NCI-H146 treated with DMSO at 0.1 percent for 48 hours (cell line): ENCODE results near the gene CDKN2AIPNL.
"Not testable (repeated sequence)": the region's sequence is repeated elsewhere in the genome, so short reads cannot be mapped to it uniquely, and the experiment has no call there.

Experiments
- DNase-seq: peaks from one replicate; lab custom pipeline; 2025; ENCODE audit not compliant: unreplicated experiment; lab: John Stamatoyannopoulos, UW

Gene CDKN2AIPNL

DNA sequence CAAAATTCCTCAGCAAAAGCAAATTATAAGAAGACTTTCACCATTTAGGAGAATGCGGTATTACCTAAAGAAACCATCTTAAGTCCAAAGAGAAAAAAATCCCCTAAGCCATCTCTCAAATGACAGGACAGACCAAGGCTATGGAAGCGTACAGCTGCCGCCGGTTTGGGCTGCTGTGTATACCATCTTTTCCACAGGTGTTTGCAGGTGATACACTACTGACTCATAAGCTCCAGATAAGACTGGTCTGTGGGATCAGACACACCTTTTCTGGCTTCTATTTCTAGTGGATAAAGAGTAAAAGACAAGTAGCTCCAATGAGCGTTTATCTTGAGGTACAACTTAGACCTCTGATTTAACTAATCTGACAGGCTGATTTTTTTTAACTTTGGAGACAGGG is 7.7 kb downstream of the CDKN2AIPNL start:
- DNase-seq, result no peak

DNA sequence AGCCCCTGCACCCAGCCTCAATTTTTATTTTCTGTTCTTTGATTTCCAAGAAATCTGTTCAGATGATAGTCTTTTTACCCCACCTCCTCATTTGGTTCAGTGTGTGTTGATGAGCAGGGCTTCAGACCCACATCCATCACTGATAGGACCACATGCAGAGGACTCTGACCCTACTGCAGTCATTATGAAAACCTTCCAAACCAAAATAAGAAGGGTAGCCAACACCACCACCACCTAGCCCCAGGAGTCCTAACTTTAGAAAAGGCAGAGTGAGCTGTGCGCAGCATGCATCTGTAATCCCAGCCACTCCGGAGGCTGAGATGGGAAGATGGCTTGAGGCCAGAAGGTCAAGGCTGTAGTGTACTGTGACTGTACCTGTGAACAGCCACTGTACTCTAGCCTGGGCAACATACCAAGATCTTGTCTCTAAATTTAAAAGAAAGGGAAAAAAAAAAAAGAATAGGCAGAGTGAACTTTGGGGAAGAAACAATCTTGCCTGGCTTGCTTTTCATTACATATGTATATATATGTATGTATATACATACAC is 13.0 kb downstream of the CDKN2AIPNL start:
- no peak for DNase-seq

DNA sequence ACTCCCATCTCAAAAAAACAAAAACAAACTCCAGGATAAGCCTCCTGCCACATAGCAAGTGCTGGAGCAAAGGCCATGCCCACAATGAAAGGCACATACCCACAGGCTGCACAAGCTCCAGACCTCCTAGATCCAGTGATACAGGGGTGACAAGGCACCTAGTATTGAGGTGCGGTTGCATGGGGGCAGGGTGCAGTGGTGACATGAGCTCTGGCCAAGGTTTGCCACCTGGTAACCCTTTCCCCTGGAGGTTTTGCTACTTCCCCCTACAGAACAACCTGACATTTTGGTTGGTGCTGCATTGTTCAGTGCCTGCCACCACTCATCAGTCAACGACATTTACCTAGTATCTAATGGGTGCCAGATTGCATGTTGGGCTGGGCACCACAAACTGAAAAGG is 14.5 kb downstream of the CDKN2AIPNL start:
- DNase-seq, result no peak

DNA sequence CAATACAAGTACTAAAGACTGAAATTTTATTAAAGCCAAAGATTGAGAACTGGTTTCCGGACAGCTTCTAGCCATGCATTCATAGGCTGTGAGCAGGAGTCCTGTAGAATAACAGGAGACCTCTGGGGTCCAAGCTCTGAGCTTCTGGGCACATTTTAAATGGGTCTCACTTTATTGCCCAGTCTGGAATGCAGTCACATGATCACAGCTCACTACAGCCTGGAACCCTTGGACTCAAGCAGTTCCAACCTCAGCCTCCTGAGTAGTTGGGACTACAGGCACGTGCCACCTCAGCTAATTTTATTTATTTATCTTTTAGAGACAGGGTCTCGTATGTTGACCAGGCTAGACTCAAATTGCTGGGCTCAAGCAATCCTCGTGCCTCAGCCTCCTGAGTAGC is 15.4 kb downstream of the CDKN2AIPNL start:
- DNase-seq, result no peak

DNA sequence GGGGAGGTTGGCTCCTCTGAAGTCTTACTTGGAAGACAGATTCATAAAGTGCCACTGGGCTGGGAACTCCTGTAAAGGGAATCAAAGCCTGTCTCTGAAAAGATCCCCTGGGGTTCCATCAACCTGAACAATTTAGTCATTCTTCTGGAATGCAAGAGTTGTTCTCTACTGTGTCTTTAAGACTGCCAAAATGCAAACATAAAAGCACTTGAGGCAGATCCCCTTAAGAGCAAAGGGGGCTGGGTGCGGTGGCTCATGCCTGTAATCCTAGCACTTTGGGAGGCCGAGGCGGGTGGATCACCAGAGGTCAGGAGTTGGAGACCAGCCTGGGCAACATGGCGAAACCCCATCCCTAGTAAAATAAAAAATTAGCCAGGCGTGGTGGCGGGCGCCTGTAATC is 16.7 kb downstream of the CDKN2AIPNL start:
- no peak for DNase-seq

DNA sequence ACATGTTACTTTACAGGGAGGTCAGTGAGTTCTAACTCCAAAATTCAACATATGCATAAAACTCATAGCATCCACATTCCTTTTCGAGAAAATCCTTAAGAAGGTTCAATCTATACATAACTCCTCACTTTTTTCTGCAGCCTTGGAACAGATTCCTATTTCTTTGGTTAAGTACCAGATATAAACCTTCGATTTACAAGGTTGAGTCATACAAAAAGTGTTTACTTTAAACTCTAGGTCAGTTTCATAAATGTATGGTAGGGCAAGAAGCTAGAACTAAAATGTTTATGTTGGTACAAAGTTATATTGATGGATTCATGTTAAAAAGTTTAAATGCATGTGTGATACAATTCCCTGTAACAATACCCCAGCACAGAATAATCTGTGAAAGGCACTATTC is 19.4 kb downstream of the CDKN2AIPNL start:
- DNase-seq, result no peak

DNA sequence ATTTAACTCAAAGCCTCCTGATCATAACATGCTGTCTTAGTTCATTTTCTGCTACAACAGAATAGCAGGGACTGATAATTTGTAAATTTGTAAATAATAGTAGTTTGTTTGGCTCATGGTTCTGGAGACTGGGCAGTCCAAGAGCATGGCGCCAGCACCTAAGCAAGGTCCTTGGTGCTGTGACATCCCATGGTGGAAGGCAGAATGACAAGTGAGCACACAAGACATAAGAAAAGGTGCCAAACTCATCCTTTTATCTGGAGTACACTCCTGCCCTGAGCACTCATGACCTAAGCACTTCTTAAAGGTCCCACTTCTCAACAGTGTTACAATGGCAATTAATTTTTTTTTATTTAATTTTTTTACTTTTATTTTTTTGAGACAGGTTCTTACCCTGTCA is 24.2 kb downstream of the CDKN2AIPNL start:
- no peak for DNase-seq

DNA sequence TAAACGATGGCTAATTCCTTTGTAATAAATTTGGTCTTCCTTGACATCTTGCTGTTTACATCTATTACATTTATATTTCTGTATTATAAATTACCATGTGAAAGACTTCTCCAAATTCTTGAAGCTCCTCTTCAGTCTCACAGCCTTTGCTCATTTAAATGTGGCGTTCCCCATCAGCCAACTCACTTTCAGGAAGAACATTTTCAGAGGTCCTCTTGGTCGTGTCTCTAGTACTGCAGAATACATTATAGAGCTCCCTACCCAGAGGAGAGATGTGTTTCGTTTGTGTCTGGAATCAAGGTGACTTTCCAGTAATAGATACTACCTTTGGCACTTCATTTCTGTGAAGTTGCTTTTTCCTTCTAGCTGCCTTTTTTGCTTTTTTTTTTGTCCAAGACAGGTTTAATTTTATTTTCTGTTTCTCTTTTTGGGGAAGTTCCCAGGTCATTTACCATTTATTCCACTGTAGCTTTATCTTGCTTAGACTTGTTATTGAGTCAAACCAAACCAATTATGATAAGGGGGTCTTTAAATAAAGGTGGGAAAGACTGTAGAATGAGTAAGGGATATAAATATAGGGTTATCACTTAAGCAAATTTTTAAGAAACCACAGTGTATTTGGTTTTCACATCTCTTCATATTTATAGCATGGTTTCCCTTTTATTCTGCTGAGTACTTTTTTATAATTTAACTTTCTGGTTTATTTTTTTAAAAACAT is 27.5 kb downstream of the CDKN2AIPNL start:
- DNase-seq, result no peak

DNA sequence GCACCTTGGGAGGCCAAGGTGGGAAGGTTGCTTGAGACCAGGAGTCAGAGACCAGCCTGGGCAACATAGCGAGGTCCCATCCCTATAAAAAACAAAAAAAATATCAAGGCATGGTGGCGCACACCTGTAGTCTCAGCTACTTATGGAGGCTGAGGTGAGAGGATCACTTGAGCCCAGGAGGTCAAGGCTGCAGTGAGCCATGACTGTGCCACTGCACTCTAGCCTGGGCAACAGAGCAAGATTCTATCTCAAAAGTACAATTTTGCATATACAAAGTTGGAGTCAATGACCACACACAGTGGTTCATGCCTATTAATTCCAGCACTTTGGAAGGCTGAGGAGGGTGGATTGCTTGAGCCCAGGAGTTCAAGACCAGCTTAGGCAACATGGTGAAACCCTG is 29.5 kb downstream of the CDKN2AIPNL start:
- not testable (repeated sequence) for DNase-seq

DNA sequence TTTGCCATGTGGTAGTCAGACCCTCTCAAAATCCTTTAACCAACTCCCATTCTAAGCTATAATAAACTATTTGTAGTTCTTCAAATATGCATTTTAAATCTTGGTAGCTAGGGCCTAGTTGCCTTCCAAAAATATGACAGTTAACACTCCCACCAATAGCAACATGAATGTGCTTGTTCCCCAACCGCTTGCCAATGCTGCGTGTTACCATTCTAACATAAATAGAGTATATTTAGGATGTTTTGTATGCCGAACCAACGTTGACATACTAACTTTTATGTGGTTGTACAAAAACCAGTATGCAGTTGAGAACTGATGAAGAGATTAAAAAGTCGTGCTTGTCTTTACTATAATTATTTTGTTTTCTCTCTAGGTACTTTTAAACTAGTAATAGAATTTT is 31.3 kb downstream of the CDKN2AIPNL start:
- no peak for DNase-seq

DNA sequence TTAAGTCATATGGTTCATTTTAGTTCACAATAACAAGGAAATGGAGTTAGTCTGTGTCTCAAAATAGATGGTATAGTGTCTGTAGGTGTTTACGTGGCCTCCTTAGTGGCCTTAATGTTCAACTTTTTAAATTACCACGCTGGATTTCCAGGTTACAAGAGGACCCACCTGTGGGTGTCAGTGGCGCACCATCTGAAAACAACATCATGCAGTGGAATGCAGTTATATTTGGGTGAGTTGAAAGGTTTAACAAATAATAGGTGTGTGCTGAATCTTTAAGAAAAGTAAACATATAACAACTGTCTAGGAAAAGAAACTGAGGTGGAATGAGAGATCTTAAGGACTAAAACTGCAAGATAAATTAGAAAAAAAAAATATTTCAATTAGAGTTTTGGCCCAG is 37.4 kb downstream of the CDKN2AIPNL start:
- no peak for DNase-seq

DNA sequence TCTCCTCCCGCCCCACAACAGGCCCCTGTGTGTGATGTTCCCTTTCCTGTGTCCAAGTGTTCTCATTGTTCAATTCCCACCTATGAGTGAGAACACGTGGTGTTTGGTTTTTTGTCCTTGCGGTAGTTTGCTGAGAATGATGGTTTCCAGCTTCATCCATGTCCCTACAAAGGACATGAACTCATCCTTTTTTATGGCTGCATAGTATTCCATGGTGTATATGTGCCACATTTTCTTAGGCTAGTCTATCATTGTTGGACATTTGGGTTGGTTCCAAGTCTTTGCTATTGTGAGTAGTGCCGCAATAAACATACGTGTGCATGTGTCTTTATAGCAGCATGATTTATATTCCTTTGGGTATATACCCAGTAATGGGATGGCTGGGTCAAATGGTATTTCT is 38.0 kb downstream of the CDKN2AIPNL start:
- DNase-seq, result not testable (repeated sequence)

DNA sequence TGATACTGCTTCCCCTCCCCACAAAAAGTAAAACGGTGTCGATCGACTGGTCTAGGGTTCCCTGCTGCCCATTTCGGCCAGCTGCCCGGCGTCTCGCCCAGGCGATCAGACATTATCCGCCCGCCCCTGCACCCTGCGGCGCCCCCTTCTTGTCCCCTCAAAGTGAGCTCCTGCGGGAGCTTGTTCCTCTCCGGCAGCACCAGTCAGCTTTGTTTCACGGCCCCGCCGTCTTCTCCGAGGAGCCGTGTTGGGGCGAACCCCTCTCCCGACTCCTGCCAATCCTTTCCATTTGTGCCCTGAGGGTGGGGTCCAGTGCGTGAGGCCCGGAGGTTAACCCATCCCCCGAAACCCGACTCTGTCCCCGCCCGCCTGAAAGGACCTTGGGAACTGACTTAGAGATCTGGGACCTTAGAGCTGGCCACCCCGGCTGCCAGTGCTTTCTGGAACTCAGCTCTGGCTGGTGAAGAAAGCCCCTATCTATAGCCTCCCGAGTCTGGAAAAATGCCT is 39.8 kb downstream of the CDKN2AIPNL start:
- DNase-seq, result peak; percentile 39

DNA sequence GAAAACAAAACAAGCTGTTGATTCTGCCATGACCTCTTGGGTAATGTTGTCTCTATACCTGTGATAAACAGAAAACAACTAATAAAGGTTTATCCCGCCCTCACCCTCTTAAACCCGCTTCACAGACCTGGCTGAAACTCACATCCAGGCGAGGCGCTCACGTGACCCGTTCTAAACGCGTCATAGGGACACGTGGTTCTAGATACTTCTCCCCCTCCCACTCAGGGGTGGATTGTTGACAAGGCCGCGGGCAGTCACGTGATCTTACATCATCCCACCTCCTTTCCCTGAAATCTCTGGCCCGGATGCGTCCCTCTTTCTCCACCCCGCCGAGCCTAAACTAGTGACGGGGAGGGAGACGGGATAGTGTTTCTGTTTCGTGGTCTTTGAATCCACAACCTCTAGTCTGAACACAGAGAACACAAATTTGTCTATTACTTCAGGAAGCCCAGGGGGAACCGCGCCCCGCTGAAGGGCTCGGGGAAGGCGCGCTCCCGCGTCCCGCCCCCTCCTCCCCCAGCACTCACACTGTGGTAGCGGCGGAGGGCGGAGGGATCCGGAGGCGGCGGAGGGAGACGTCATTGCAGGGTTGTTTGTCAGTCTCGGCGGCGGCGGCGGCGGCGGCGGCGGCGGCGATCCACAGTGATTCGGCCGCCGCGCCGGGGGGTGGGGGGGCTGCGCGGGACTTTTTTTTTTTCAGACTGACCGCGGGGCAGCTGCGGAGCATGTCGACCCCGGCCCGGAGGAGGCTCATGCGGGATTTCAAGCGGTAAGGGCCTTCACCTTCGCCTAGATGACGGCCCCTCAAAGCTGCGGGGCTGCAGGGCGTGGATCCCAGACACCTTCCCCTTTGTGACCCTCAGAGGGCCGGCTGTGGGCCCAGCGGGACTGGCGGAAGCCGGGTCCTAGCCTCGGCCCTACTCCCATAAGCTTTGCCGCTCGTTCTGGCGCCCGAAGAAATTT is 40.5 kb downstream of the CDKN2AIPNL start, which contains the start of gene UBE2B:
UBE2B (plus strand) TSS at position 699 of the 963 bp plus-strand sequence; CDS start at position 726, 27 bp downstream.
- peak; percentile 92 for DNase-seq

DNA sequence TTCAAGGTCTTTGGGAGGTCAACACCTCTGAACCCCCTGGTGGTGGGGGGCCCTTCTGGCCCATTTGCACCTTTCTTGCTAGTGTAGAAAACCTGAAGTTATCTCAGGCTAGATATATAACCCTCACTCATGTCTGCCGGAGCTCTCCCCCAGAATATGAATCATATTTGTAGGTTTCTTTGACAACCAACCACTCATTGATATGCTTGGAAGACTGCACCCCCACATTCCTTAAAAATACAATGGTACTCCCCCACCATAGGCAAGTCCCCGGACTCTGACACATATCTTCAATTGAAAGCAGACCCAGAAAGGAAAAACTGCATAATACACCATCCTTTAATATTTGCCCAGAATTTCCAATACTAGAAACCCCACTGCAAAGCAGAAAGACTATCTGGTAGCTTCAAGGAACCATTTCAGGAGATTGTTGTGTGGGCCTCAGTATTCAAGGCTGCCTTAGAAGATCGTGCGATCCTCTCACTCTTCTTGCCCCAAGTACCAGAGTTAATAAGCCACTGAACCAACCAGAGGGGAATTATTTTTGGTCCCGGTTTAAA is 41.3 kb downstream of the CDKN2AIPNL start:
- DNase-seq, result no peak

DNA sequence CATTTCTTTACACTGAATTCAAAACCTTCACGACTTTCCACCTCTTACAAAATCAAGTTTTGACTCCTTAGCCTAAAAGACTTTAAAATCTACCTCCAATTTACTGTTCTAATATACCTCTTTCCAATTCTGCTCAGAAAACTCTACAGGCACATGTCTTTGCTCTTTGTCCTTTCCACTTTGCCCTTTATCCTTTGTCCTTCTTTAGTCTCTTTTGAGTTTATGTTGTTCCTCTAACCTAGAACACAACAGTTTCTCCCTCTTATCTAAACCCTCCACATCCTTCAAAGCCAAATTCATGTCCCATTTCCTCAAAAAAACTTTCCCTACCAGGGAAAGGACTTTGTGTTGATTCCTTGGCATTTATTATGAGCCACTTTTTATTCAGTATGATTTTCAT is 46.1 kb downstream of the CDKN2AIPNL start:
- no peak for DNase-seq

DNA sequence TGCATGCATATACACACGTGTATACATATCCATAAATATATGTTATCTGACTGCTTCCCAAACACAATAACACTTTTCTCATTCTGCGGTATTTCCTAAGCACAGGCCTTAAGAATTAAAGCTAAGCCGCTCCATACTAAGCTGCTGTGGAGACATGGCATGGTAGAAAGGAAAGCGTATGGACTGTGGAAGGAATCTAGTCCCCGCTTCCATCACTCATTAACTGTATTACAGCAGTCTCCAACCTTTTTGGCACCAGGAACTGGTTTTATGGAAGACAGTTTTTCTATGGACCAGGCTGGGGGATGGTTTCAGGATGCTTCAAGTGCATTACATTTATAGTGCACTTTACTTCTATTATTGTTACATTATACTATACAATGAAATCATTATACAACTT is 56.0 kb downstream of the CDKN2AIPNL start:
- no peak for DNase-seq
